Astrocyte of the hippocampus (primary cell): ENCODE data around the gene MBOAT2.
"Not testable (repeated sequence)": the region's sequence is repeated elsewhere in the genome, so short reads cannot be mapped to it uniquely, and the experiment has no call there.

Source experiments
- DNase-seq: peaks from one replicate; pipeline ENCODE4 v3.0.0; 2011; ENCODE audit warnings: low read depth, low spot score

The MBOAT2 gene

DNA sequence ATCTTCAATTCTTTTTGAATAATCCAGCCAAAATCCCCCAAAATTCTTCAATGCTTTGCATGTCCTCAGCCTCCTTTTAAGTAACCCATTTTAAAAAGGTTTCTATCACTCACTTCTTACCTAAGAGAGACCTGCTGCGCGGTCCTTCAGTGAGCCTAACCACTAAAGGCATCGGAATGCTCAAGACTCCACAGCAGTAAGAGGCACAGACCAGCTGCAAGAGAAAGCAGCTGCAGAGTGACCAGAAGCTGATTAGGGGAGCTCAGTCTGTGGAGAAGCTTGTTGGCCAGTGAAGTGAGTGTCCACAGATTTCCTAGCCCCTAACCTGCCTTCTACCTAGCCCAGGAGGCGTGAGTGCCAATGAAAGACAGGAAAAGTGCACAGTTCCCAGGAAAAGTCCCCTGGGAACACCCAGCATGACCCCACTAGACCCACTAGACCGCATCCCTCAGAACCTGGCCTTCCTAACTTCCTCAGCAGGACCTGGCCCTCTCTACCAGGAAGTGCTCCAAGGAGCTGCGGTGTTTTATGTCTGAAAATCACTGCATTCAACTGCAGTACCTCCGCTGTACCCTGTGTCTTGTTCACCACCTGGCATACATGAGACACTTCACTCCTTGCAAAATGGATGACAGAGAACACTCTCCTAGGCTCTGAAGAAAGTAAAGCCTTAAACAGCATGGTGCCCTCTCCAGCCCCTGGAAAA is 10.1 kb downstream of the MBOAT2 start:
- no peak for DNase-seq

DNA sequence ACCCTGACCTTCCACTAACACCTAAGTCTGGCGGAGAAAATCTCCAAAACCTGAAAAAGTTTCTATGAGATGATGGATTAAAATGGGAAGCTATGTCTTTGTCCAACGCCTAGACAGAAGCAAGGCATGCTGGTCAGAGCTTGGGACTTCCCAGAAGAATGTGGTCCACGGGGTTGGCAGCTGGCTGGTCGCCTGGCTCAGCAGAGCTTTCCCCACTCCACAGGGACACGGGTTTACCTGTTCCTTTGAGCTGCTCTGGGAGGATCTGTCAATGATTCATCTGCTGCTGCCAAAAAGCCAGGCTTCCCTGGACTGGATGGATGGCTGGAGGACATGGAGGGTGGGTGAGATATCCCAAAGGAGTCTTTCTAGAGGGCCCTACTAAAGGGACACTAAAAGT is 10.8 kb downstream of the MBOAT2 start:
- no peak for DNase-seq

DNA sequence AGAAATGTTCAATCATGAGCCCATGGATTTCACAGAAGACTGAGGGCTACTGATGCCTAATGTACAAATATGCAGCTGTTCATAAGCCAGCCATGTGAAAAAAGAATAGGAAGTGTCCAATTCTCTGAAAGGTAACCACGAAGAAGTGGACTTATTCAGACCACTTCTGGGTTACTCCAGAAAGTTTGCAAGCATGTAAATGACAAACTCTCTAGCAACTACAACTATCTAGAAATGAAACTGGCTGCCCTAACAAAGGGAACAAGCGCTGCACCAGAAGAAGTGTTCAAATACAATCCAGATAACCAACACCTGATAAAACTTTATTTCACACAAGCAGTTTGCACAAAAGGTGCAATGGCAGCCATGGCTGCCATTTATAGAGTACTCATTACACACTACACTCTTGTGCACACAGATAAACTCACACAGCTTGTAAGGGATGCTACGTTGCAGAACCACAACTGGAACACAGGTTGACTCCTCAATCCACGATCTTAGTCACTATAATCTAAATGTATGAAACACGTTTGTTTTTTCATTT is 13.9 kb downstream of the MBOAT2 start:
- no peak for DNase-seq

DNA sequence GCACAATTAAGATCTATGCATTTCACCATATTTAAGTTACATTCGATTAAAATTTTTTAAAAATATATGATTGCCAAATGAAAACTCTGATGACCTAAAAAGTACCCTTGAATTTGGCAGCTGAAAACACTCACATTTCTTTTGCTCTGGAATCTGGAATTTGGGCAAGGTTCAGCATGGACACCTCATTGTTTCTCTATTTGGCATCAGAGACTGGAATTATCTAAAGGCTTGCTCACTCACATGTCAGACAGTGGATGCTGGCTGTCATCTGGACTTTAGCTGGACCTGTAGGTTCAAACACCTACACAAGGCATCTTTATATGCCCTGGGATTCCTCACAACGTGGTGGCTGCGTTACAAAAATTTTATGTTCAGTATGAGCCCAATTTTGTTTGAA is 16.1 kb downstream of the MBOAT2 start:
- DNase-seq, result peak; percentile 53

DNA sequence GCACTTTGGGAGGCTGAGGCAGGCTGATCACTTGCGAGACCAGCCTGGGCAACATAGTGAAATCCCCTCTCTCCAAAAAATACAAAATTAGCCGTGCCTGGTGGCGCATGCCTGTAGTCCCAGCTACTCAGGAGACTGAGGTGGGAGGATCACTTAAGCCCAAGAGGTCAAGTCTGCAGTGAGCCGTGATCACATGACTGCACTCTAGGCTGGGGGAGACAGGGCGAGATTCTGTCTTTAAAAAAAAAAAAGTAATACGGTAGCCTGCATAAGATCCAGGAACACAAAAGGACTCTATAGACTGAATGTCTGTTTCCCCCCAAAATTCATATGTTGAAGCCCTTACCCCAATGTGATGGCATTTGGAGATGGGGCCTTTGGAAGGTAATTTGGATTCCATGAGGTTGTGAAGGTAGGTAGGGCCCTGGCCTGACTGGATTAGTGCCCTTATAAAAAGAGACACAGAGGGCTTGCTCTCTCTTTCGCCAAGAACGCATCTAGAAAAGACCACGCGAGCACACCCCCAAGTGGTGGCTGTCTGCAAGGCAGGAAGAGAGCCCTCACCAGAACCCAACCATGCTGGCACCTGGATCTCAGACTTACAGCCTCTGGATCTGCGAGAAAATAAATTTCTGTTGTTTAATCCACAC is 17.0 kb downstream of the MBOAT2 start:
- no peak for DNase-seq

DNA sequence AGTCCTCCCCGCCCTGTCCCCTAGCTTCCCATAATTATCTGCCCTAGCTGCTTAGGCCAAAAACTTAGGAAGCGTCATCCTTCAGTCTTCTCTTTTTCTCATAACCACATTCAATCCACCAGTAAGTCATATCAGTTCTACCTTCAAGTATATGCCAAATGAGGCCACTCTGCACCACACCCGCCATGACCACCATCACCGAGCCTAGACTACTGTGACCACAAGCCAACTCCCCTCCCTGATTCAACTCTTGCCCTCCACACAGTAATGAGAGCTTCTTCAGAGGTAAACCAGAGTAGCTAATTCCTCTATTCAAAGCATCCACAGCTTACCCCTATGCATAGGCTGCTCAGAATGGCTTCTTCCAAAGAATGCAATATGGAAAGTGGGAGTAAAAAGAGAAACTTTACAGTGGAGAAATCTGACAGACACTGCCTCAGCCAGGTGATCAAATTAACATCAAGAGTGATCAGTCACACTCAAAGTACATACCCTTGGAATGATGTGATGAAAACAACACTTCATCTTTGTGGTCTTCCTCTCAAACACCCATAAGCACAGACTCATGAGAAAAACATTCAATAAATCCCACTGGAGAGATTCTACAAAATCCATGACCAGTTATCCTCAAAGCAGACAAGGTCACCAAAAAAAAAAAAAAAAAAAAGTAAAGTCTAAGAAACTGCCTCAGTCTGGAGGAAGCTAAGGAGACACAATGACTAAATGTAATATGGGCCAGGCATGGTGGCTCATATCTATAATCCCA is 17.7 kb downstream of the MBOAT2 start:
- peak; percentile 39 for DNase-seq

DNA sequence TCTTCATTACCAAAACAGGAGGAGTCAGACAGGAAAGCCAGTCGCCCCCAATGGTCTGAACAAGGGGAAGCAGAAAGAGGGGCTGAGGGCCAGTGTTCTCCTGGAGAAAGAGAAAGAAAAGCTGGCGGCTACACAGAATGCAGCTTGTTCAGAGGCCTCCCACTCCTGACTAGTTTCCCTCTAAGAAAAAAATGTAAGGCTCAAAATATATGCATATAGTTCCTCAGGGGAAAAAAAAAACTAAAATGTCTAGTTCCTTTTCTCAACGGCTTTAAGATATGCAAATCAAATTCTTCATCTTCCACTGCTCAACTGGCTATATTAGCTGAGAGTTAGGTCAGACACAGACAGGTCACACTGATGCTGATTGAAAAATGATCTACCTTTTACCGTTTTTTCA is 18.6 kb downstream of the MBOAT2 start:
- no peak for DNase-seq

DNA sequence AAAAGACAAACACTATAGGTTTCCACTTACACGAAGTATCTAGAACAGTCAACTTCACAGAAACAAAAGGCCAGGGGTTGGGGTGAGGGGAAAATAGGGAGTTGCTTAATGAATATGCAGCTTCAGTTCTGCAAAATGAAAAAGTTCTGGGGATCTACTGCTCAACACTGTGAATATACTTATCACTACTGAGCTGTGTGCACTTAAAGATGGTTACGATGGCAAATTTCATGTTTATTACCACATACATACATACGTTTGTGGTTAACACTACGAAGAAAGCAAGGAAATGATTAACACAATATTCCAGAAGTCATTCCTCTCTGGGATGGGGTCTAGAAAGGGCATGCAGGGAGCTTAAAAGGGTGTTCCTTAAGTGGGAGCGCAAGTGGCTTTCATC is 19.3 kb downstream of the MBOAT2 start:
- DNase-seq, result no peak

DNA sequence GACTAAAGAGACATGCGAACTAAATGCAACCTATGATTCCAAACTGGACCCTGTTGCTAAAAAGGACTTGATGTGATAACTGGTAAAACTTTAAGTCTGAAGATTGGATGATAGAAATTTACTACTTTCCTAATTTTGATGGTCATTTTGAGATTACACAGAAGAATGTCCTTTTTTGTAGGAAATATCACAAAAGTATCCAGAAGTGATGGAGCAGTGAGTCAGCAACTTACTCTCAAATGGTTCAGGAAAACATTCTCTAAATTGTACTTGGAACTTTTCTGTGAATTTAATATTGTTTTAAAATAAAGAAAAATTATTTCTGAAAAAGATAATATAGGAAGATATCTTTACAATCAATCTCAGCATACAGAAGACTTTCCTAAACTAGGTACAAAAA is 19.9 kb downstream of the MBOAT2 start:
- no peak for DNase-seq

DNA sequence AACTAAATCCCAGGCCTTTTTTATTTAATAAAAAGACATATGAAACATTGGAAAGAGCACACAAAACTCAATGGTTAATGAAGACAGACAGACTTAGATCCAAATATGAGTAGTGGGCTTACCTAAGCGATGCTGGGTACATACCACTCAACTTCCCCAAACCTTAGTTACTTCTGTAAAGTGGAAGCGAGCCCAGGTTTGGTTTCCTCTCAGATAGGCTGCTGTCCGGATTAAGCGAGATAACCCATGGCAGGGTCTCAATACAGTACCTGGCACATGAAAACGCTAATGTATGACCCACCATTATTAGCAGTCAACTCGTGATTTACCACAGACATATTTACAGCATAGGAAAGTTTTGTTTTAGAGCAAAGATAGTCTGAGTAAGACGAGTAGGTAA is 21.6 kb downstream of the MBOAT2 start:
- no peak for DNase-seq

DNA sequence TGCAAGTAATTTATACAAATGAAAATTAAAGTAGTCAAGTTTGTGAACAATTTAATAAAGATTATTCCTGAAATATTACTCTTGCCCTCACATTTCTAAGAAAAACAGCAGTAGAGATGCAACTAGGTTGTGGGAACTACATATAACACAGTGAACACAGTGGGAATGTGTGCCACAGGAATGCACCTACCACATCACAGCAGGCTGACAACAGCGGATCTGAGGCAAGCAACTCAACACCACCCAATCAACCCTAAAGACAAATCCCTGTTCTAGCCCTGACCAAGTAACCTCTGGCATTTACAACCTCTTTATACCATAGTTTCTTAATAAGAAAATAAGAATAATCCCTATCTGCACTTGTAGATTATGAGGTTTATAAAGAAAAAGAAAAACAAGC is 23.4 kb downstream of the MBOAT2 start:
- DNase-seq, result peak; percentile 82

- no peak for DNase-seq
These were observed 25.7 kb downstream of the MBOAT2 start for GRCh38 chr2:8977758-8978157.

GRCh38 chr2:8976442-8977259 is 26.8 kb downstream of the MBOAT2 start:
- DNase-seq, result no peak

- DNase-seq, result no peak
These were observed 29.5 kb downstream of the MBOAT2 start for GRCh38 chr2:8974016-8974415.

- DNase-seq, result not testable (repeated sequence)
These were observed 30.5 kb downstream of the MBOAT2 start for GRCh38 chr2:8973017-8973416.

DNA sequence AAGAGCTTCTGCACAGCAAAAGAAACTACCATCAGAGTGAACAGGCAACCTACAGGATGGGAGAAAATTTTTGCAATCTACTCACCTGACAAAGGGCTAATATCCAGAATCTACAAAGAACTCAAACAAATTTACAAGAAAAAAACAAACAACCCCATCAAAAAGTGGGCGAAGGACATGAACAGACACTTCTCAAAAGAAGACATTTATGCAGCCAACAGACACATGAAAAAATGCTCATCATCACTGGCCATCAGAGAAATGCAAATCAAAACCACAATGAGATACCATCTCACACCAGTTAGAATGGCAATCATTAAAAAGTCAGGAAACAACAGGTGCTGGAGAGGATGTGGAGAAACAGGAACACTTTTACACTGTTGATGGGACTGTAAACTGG is 30.9 kb downstream of the MBOAT2 start:
- DNase-seq, result not testable (repeated sequence)

- not testable (repeated sequence) for DNase-seq
These were observed 34.1 kb downstream of the MBOAT2 start for GRCh38 chr2:8969348-8969747.

GRCh38 chr2:8966123-8966908 is 37.2 kb downstream of the MBOAT2 start:
- peak; percentile 23 for DNase-seq

DNA sequence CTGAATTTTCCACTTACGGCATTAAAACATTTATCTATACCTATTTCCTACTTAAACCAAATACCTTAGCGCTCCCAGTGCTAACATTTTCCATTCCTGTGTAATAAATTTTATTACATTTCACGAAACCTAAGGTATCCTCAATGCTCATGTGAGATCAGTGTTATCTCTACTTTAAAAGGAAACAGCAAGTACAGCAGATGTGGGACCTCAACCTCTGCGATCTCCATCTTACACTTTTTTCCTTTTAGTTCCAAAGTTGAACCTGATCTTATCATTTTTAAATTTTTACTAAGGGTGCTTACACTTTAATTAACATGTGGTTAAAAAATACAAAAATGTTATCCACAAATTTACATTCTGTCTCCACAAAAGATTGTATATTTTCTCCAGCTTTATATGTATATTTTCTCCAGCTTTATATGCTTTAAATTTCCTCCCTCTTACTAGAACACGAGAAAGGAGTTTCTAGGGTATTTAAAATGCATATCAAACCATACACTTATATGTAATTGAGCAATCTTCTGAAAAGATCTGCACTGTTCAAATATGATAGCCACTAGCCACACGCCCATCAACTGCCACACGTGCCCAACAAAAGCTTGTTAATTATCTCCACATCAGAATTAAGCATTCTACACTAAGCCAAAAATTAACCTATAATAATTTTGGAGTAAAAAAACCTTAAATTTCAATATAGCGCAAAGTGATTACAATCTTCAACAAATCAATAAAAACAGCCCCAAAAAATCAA is 38.1 kb downstream of the MBOAT2 start:
- no peak for DNase-seq

DNA sequence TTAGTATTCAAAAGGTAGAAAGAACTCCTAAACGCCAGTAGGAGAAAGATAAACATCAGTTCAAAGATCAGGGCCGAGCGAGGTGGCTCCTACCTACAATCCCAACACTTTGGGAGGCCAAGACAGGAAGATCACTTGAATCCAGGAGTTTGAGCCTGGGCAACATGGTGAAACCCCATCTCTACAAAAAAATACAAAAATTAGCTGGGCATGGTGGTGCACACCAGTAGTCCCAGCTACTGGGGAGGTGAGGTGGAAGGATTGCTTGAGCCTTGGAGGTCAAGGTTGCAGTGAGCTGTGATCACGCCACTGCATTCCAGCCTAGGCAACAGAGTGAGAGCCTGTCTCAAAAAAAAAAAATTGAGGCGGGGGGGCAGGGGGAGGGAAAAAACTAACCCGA is 40.6 kb downstream of the MBOAT2 start:
- DNase-seq, result no peak
